Adrenal gland (tissue), 5 donors: ENCODE results near the gene RAD51B.

Experiments
- CTCF ChIP-seq, 6 experiments: fragments of 450-650 bp in 4 of 6; fragments of 200-600 bp in 2 of 6; sonication (generic) in 1 of 6; IDR thresholded peaks; 1 replicate in 5 of 6; 2 replicates in 1 of 6; pipeline versions ENCODE4 v1.5.1 to v1.8.0; 2016 to 2021; ENCODE audit warnings: antibody characterized with exemption in 6 of 6, mild to moderate bottlenecking in 2 of 6, moderate library complexity in 1 of 6
- POLR2A ChIP-seq, 2 donors: fragments of 450-650 bp; IDR thresholded peaks; one replicate each; pipeline ENCODE4 v1.6.1; 2017; ENCODE audit warnings: antibody characterized with exemption in 2 of 2, mild to moderate bottlenecking in 2 of 2, moderate library complexity in 1 of 2
- donor health status: DM: no; HTN: no; CAD: no.

GRCh38 chr14:68407285-68407684 lies 587.7 kb downstream of the RAD51B start:
- TF ChIP-seq CTCF (IDR thresholded peaks at IDR 0.05): no peak
- no peak for TF ChIP-seq POLR2A (IDR thresholded peaks at IDR 0.05)
